Neural crest cell (in vitro differentiated cells): ENCODE results near the gene CSH1. TPM values are rescaled to one million over a fixed set of nuclear protein-coding genes. Genes with fewer than 3 reads are reported as not detected.
A peak's percentile ranks its signal among the peaks of the same experiment; 100 is the strongest.

Experiments used
- DNase-seq: peaks from one replicate; pipeline ENCODE4 v3.0.0; 2021; ENCODE audit warnings: low read depth, mixed read lengths, low spot score
- H3K27ac Mint-ChIP-seq: one replicate; pipeline ENCODE4 v1.8.0; 2021; ENCODE audit warnings: mild to moderate bottlenecking, mixed read lengths; ENCODE audit not compliant: unreplicated experiment
- H3K27me3 Mint-ChIP-seq: 2 replicates; pipeline ENCODE4 v1.8.0; 2021; ENCODE audit warnings: low read depth, mild to moderate bottlenecking, mixed read lengths
- H3K36me3 Mint-ChIP-seq: 2 replicates; pipeline ENCODE4 v1.8.0; 2021; ENCODE audit warnings: low read depth, mild to moderate bottlenecking, mixed read lengths
- H3K4me1 Mint-ChIP-seq: 2 replicates; pipeline ENCODE4 v1.8.0; 2021; ENCODE audit warnings: mixed read lengths
- H3K4me3 Mint-ChIP-seq: one replicate; pipeline ENCODE4 v1.8.0; 2021; ENCODE audit warnings: mild to moderate bottlenecking, mixed read lengths
- H3K9me3 Mint-ChIP-seq: 2 replicates; pipeline ENCODE4 v1.8.0; 2021; ENCODE audit warnings: mixed read lengths
- CTCF ChIP-seq: fragments of 200-600 bp; sonication (generic); conservative IDR thresholded peaks from 2 replicates; pipeline ENCODE4 v1.5.0; 2021; ENCODE audit warnings: antibody characterized with exemption, mild to moderate bottlenecking
- total RNA-seq: library from RNA; stranded (reverse); gene quantifications from 2 replicates; pipeline ENCODE4 v1.2.1, GENCODE V29; 2021

Gene CSH1
- total RNA-seq, 1 donor from 2014 or later, result not detected

GRCh38 chr17:63937319-63937718 lies 40.9 kb upstream of the CSH1 start:
- peaks cover 15% of the 10 kb centered on the region for H3K4me1 Mint-ChIP-seq
- H3K27me3 Mint-ChIP-seq, result no peaks in the 10 kb centered on the region
- TF ChIP-seq CTCF, result no peak
- H3K36me3 Mint-ChIP-seq, result no peaks in the 10 kb centered on the region
- DNase-seq, result no peak
- H3K4me3 Mint-ChIP-seq, result no peak overlapping the region
- no peaks in the 10 kb centered on the region for H3K9me3 Mint-ChIP-seq
- no peak overlapping the region for H3K27ac Mint-ChIP-seq

GRCh38 chr17:63934183-63935112 lies 38.1 kb upstream of the CSH1 start:
- Mint-ChIP-seq H3K4me1 (peaks cover 20% of the 10 kb centered on the region), H3K4me3 (no peak overlapping the region), H3K27ac (no peak overlapping the region), H3K9me3 (no peaks in the 10 kb centered on the region), H3K27me3 (no peaks in the 10 kb centered on the region), H3K36me3 (no peaks in the 10 kb centered on the region)
- TF ChIP-seq CTCF, result no peak
- no peak for DNase-seq

GRCh38 chr17:63933598-63933997 lies 37.2 kb upstream of the CSH1 start:
- Mint-ChIP-seq H3K9me3 (no peaks in the 10 kb centered on the region), H3K36me3 (no peaks in the 10 kb centered on the region), H3K4me1 (peaks cover 15% of the 10 kb centered on the region), H3K4me3 (no peak overlapping the region), H3K27ac (no peak overlapping the region), H3K27me3 (no peaks in the 10 kb centered on the region)
- TF ChIP-seq CTCF, result no peak
- DNase-seq, result no peak

GRCh38 chr17:63932721-63933120 lies 36.3 kb upstream of the CSH1 start:
- Mint-ChIP-seq H3K4me3 (no peak overlapping the region), H3K27ac (no peak overlapping the region), H3K36me3 (no peaks in the 10 kb centered on the region), H3K4me1 (peaks cover 12% of the 10 kb centered on the region), H3K9me3 (no peaks in the 10 kb centered on the region), H3K27me3 (no peaks in the 10 kb centered on the region)
- DNase-seq, result no peak
- TF ChIP-seq CTCF, result no peak

GRCh38 chr17:63931981-63932561 lies 35.7 kb upstream of the CSH1 start, which contains the start of gene CD79B:
TSS of gene CD79B (minus strand) at chr17:63932331. CDS start at chr17:63932261, 70 bp downstream.
- Mint-ChIP-seq H3K36me3 (no peaks in the 10 kb centered on the region), H3K27me3 (no peaks in the 10 kb centered on the region), H3K27ac (peak within 1 kb of the TSS; percentile 57), H3K4me3 (no peak within 1 kb of the TSS), H3K9me3 (no peaks in the 10 kb centered on the region), H3K4me1 (peaks cover 7% of the 10 kb centered on the region)
- no peak for TF ChIP-seq CTCF
- no peak for DNase-seq
